ENCODE measurements around the gene CYCS. TPM values are rescaled to one million over a fixed set of nuclear protein-coding genes. Genes with fewer than 3 reads are reported as not detected.
"Not testable (repeated sequence)": the region's sequence is repeated elsewhere in the genome, so short reads cannot be mapped to it uniquely, and the experiment has no call there.

CYCS gene
- total RNA-seq, 1 experiment from 2014 or later, result 170 TPM

- no peak for DNase-seq (ENCODE audit: low read depth in 1 of 2, low spot score in 2 of 2)
- no peak overlapping the region for H3K4me3 ChIP-seq
Observed at GRCh38 chr7:25105911-25106310, 19.1 kb downstream of the CYCS start.

GRCh38 chr7:25103773-25104172 is 21.3 kb downstream of the CYCS start:
- Histone ChIP-seq H3K27ac (no peak overlapping the region), H3K4me1 (replicated peaks) (no peaks in the 10 kb centered on the region)
- no peak for DNase-seq (ENCODE audit: low read depth in 1 of 2, low spot score in 2 of 2)

More at GRCh38 chr7:25105911-25106310, 19.1 kb downstream of the CYCS start:
- H3K9me3 ChIP-seq (replicated peaks), result no peaks in the 10 kb centered on the region; the same call in 1 of the 2 replicates
- no peaks in the 10 kb centered on the region for H3K36me3 ChIP-seq
- H3K27me3 ChIP-seq (replicated peaks), result no peaks in the 10 kb centered on the region
- H3K27ac ChIP-seq, result no peak overlapping the region
- H3K4me1 ChIP-seq (replicated peaks), result no peaks in the 10 kb centered on the region

GRCh38 chr7:25101817-25102216 is 23.2 kb downstream of the CYCS start:
- H3K36me3 ChIP-seq, result no peaks in the 10 kb centered on the region
- H3K27me3 ChIP-seq (replicated peaks), result no peaks in the 10 kb centered on the region
- no peaks in the 10 kb centered on the region for H3K4me1 ChIP-seq (replicated peaks)
- no peaks in the 10 kb centered on the region for H3K9me3 ChIP-seq (replicated peaks)
- H3K27ac ChIP-seq, result no peak overlapping the region
- no peak overlapping the region for H3K4me3 ChIP-seq
- no peak for DNase-seq (ENCODE audit: low read depth in 1 of 2, low spot score in 2 of 2)

More at GRCh38 chr7:25103773-25104172, 21.3 kb downstream of the CYCS start:
- H3K9me3 ChIP-seq (replicated peaks), result no peaks in the 10 kb centered on the region
- no peaks in the 10 kb centered on the region for H3K36me3 ChIP-seq
- H3K27me3 ChIP-seq (replicated peaks), result no peaks in the 10 kb centered on the region
- no peak overlapping the region for H3K4me3 ChIP-seq

GRCh38 chr7:25098096-25099046 is 26.7 kb downstream of the CYCS start:
- Histone ChIP-seq H3K27ac (no peak overlapping the region), H3K36me3 (no peaks in the 10 kb centered on the region), H3K9me3 (replicated peaks) (no peaks in the 10 kb centered on the region), H3K27me3 (replicated peaks) (no peaks in the 10 kb centered on the region), H3K4me1 (replicated peaks) (0 out of 2 replicates have a peak, but pooled peaks cover 6% of the 10 kb centered on the region), H3K4me3 (no peak overlapping the region)
- DNase-seq (ENCODE audit: low read depth in 1 of 2, low spot score in 2 of 2), result peak; percentile 57 to 63

GRCh38 chr7:25095516-25096345 is 29.3 kb downstream of the CYCS start:
- Histone ChIP-seq H3K27ac (no peak overlapping the region), H3K36me3 (no peaks in the 10 kb centered on the region), H3K4me3 (no peak overlapping the region), H3K4me1 (replicated peaks) (0 out of 2 replicates have a peak, but pooled peaks cover 6% of the 10 kb centered on the region), H3K27me3 (replicated peaks) (no peaks in the 10 kb centered on the region), H3K9me3 (replicated peaks) (no peaks in the 10 kb centered on the region)
- DNase-seq (ENCODE audit: low read depth in 1 of 2, low spot score in 2 of 2), result no peak

- Histone ChIP-seq H3K9me3 (replicated peaks) (no peaks in the 10 kb centered on the region), H3K36me3 (no peaks in the 10 kb centered on the region), H3K4me3 (no peak overlapping the region), H3K27me3 (replicated peaks) (no peaks in the 10 kb centered on the region), H3K27ac (no peak overlapping the region), H3K4me1 (replicated peaks) (0 out of 2 replicates have a peak, but pooled peaks cover 6% of the 10 kb centered on the region)
- peak; percentile 74 to 79 for DNase-seq (ENCODE audit: low read depth in 1 of 2, low spot score in 2 of 2)
Observed at GRCh38 chr7:25093268-25093826, 31.7 kb downstream of the CYCS start.

- no peaks in the 10 kb centered on the region for H3K27me3 ChIP-seq (replicated peaks)
- no peaks in the 10 kb centered on the region for H3K36me3 ChIP-seq
- no peak overlapping the region for H3K4me3 ChIP-seq
- H3K27ac ChIP-seq, result no peak overlapping the region
- H3K9me3 ChIP-seq (replicated peaks), result no peaks in the 10 kb centered on the region
- H3K4me1 ChIP-seq (replicated peaks), result 0 out of 2 replicates have a peak, but pooled peaks cover 6% of the 10 kb centered on the region
- no peak for DNase-seq (ENCODE audit: low read depth in 1 of 2, low spot score in 2 of 2)
Observed at GRCh38 chr7:25091779-25092178, 33.3 kb downstream of the CYCS start.

- Histone ChIP-seq H3K4me3 (no peak overlapping the region), H3K27ac (no peak overlapping the region), H3K36me3 (no peaks in the 10 kb centered on the region), H3K9me3 (replicated peaks) (no peaks in the 10 kb centered on the region), H3K27me3 (replicated peaks) (no peaks in the 10 kb centered on the region), H3K4me1 (replicated peaks) (0 out of 2 replicates have a peak, but pooled peaks cover 6% of the 10 kb centered on the region)
- DNase-seq (ENCODE audit: low read depth in 1 of 2, low spot score in 2 of 2), result no peak
Observed at GRCh38 chr7:25091176-25091575, 33.9 kb downstream of the CYCS start.

- DNase-seq (ENCODE audit: low read depth in 1 of 2, low spot score in 2 of 2), result no peak
- no peaks in the 10 kb centered on the region for H3K9me3 ChIP-seq (replicated peaks)
- H3K4me1 ChIP-seq (replicated peaks), result 0 out of 2 replicates have a peak, but pooled peaks cover 6% of the 10 kb centered on the region
- no peak overlapping the region for H3K4me3 ChIP-seq
- H3K27ac ChIP-seq, result no peak overlapping the region
- H3K27me3 ChIP-seq (replicated peaks), result no peaks in the 10 kb centered on the region
- H3K36me3 ChIP-seq, result no peaks in the 10 kb centered on the region
Observed at GRCh38 chr7:25090374-25090773, 34.7 kb downstream of the CYCS start.

- H3K9me3 ChIP-seq (replicated peaks), result no peaks in the 10 kb centered on the region
- H3K27me3 ChIP-seq (replicated peaks), result no peaks in the 10 kb centered on the region
- no peak overlapping the region for H3K27ac ChIP-seq
- no peaks in the 10 kb centered on the region for H3K36me3 ChIP-seq
- no peaks in the 10 kb centered on the region for H3K4me1 ChIP-seq (replicated peaks)
- DNase-seq (ENCODE audit: low read depth in 1 of 2, low spot score in 2 of 2), result no peak
- H3K4me3 ChIP-seq, result no peak overlapping the region
Observed at GRCh38 chr7:25087855-25088254, 37.2 kb downstream of the CYCS start.

- Histone ChIP-seq H3K4me1 (replicated peaks) (no peaks in the 10 kb centered on the region), H3K9me3 (replicated peaks) (no peaks in the 10 kb centered on the region; the same call in 1 of the 2 replicates), H3K27me3 (replicated peaks) (no peaks in the 10 kb centered on the region), H3K27ac (no peak overlapping the region), H3K36me3 (no peaks in the 10 kb centered on the region), H3K4me3 (no peak overlapping the region)
- no peak for DNase-seq (ENCODE audit: low read depth in 1 of 2, low spot score in 2 of 2)
Observed at GRCh38 chr7:25084821-25085220, 40.2 kb downstream of the CYCS start.

GRCh38 chr7:25083201-25083600 is 41.9 kb downstream of the CYCS start:
- no peaks in the 10 kb centered on the region for H3K4me1 ChIP-seq (replicated peaks)
- no peaks in the 10 kb centered on the region for H3K36me3 ChIP-seq
- DNase-seq (ENCODE audit: low read depth in 1 of 2, low spot score in 2 of 2), result no peak
- H3K4me3 ChIP-seq, result no peak overlapping the region
- no peaks in the 10 kb centered on the region for H3K27me3 ChIP-seq (replicated peaks)
- H3K27ac ChIP-seq, result no peak overlapping the region
- no peaks in the 10 kb centered on the region; the same call in 1 of the 2 replicates for H3K9me3 ChIP-seq (replicated peaks)

- not testable (repeated sequence) for H3K4me1 ChIP-seq (replicated peaks); H3K4me3 ChIP-seq; H3K9me3 ChIP-seq (replicated peaks); H3K36me3 ChIP-seq; H3K27ac ChIP-seq; DNase-seq (ENCODE audit: low read depth in 1 of 2, low spot score in 2 of 2); H3K27me3 ChIP-seq (replicated peaks)
Observed at GRCh38 chr7:25082041-25082440, 43.0 kb downstream of the CYCS start.

All from SJSA1 (cell line).